ENCODE measurements around the gene TMEM43. TPM values are rescaled to one million over a fixed set of nuclear protein-coding genes. Genes with fewer than 3 reads are reported as not detected.
"Not testable (repeated sequence)": the region's sequence is repeated elsewhere in the genome, so short reads cannot be mapped to it uniquely, and the experiment has no call there.

The TMEM43 gene
- total and polyA plus RNA-seq, 2 of the 8 experiments (the other 6 are each of a cell fraction or from before 2014, with no cell fraction given) = 27.0 to 33.7 TPM

GRCh38 chr3:14091959-14092358 is 32.9 kb upstream of the TMEM43 start:
- H3K23me2 ChIP-seq (ENCODE audit: low read depth, low read length); H4K91ac ChIP-seq (replicated peaks; ENCODE audit: insufficient read length, low read length); H4K8ac ChIP-seq (ENCODE audit: extremely low read depth, insufficient read depth, low read length); H3K79me1 ChIP-seq (ENCODE audit: low read depth, low read length); H3K56ac ChIP-seq (replicated peaks; ENCODE audit: insufficient read length, low read depth, low read length); H3K79me2 ChIP-seq (ENCODE audit: control insufficient read depth in 1 of 2, insufficient read depth in 2 of 2, low read length in 2 of 2); POLR2A ChIA-PET (ENCODE audit: partially characterized antibody); H2BK120ac ChIP-seq (replicated peaks; ENCODE audit: low read depth, low read length); H2BK20ac ChIP-seq (ENCODE audit: low read length); H4K20me1 ChIP-seq (replicated peaks in 1 of 2; ENCODE audit: control insufficient read depth in 1 of 2, insufficient read depth in 2 of 2, low read length in 2 of 2); H3K36me3 ChIP-seq (ENCODE audit: control insufficient read depth in 2 of 4, insufficient read depth in 4 of 4, low read length in 3 of 4); H3K27ac ChIP-seq (ENCODE audit: low read depth, low read length); DNase-seq (ENCODE audit: low read depth in 1 of 2, low spot score in 2 of 2); H3K27me3 ChIP-seq (replicated peaks in 1 of 4; ENCODE audit: control insufficient read depth in 3 of 4, extremely low read depth in 1 of 4, insufficient read depth in 3 of 4, low read length in 3 of 4); H4K5ac ChIP-seq (ENCODE audit: insufficient read length, low read depth, low read length); H3K14ac ChIP-seq (ENCODE audit: insufficient read length); H3K4ac ChIP-seq (replicated peaks; ENCODE audit: insufficient read length, low read depth, low read length); H3K4me3 ChIP-seq (ENCODE audit: extremely low read depth in 1 of 4, insufficient read depth in 2 of 4, low read depth in 3 of 4, low read length in 4 of 4); H2BK12ac ChIP-seq (ENCODE audit: low read depth, low read length); H3K23ac ChIP-seq (ENCODE audit: insufficient read length); H3K4me1 ChIP-seq (replicated peaks in 1 of 4; ENCODE audit: control insufficient read depth in 3 of 4, insufficient read depth in 4 of 4, low read length in 3 of 4); H3K18ac ChIP-seq (ENCODE audit: extremely low read depth, low read length); FAIRE-seq; H2BK5ac ChIP-seq (ENCODE audit: low read depth, low read length); H2AK5ac ChIP-seq (ENCODE audit: low read depth, low read length); H2AFZ ChIP-seq (ENCODE audit: low read length); H3K9ac ChIP-seq (replicated peaks in 1 of 4; ENCODE audit: extremely low read depth in 1 of 4, low read depth in 3 of 4, low read length in 3 of 4); H2BK15ac ChIP-seq (ENCODE audit: low read length); H3K4me2 ChIP-seq (ENCODE audit: insufficient read depth in 1 of 2, low read depth in 2 of 2, low read length in 2 of 2): not testable (repeated sequence)
- WGBS, 2 experiments (ENCODE audit: extremely low coverage in 1 of 2, insufficient coverage in 1 of 2, insufficient read length in 1 of 2, insufficient replicate concordance in 2 of 2, low coverage in 1 of 2, low lambda C conversion rate in 2 of 2, missing lambda C conversion rate in 1 of 2) = 93% methylated on average over 2 of the region's 5 CpGs; no CpG with 5 or more reads in 1 of the 2 experiments
- CTCF ChIA-PET (ENCODE audit: partially characterized antibody) = interaction anchor here (0.5 to 2.0 kb wide), 3 partner anchors 23 to 487 kb away, joined by 4 to 9 read pairs (median 8); no protein-coding TSS in a partner anchor
- 0 out of 4 replicates have a peak, but pooled peaks cover 9 to 11% of the 10 kb centered on the region in 2 experiments for H3K9me3 ChIP-seq (ENCODE audit: insufficient read depth in 2 of 2, low read depth in 1 of 2, low read length in 1 of 2)
